Measurements from ENCODE around the gene CKMT2. TPM values are rescaled to one million over a fixed set of nuclear protein-coding genes. Genes with fewer than 3 reads are reported as not detected.

Gene CKMT2
- not detected for total RNA-seq

DNA sequence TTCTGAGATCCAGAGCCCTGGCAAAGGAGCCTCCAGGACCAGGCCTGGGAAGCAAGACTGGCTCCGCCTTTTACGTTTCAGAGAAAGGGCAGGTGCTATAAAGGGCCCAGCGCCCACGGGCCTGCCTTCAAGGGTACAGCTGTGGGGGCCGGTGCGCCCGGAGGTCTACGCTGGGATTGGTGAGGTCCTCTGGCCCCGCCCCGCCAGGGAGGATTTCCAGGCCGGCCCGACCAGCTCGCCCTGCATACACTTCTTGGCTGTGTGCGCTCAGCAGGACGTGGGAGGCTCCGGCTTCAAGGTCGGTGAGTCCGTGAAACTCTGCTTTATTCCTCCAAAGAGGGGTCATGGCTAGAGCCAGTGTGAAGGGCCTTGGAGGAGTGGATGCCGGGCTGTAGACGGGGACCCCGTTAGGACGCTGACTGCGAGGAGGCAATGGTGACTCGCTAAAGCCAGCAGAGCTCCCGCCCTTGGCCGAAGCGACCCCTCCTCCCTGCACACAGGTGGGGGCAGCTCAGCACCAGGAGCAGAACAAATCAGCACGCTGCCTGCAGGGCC, at the start of gene CKMT2:
CKMT2 (plus strand) TSS at position 243 of the 555 bp plus-strand sequence. CDS start 17,811 bp downstream, outside the sequence.
- CTCF ChIA-PET, result interaction anchor here (0.6 kb wide), 1 partner anchor 51 kb away, joined by 6 read pairs; no protein-coding TSS in a partner anchor
- POLR2A ChIA-PET, result no interaction called here

DNA sequence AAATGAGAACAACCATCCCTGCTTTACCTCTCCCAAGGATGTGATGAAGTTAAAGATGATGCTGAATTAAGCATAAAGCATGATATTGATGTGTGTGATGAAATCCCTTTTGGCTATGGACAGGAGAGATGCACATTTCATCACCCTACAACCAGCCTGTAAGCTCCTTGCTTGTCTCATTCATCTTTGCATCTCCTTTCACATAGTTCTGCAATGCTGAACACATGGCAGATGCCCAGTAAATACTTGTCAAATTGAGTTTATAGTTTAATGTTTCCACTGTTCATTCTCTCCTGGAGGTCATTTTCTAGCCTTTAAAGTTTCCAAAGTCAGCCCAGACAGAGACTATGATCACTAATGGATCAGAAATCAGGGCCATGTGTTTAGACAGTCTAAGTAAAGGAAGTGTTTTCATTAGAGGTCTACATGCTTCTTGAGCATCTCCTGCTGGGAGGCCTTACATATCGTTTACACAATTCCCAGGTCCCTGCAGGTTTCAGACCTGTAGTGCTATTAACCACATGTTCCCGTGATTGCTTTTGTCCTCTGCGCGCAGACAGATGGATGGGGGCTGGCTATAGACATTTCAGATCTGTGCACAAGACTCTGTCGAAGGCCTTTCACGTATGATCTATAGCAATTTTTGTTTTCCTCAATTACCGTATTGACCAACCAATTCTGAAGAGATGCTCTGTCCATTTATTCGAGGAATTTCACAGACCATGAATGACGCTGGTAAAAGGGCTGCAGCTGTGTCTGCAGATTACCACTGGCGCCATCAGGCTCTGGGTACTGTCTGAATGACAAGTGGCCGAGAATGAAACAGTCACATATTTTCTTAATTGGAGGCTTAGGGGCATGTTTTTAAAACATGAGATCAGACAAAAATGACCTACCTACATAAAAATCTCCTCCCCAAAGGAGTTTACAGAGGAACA, 49.0 kb upstream of the CKMT2 start:
- ChIA-PET POLR2A (no interaction called here), CTCF (interaction anchor here (0.6 kb wide), 1 partner anchor 16 kb away, joined by 3 read pairs; no protein-coding TSS in a partner anchor)

DNA sequence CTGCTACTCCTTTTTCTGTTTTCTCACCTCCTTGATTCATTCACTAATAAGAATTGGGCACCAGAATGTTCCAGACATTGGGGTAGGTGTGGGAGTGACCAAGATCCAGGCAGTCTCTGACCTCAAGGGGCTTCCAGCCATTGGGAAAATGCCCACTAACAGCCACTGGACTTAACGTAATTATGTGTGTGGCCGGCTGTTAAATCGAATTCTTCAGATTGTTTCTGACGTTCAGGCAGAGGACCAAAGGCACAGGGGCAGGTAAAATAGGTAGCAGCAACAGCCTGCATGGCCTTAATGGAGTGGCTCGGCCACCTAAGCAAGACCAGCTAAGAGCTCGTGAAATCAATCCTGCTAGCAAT, 48.4 kb upstream of the CKMT2 start:
- ChIA-PET POLR2A (no interaction called here), CTCF (interaction anchor here (0.6 kb wide), 1 partner anchor 15 kb away, joined by 3 read pairs; no protein-coding TSS in a partner anchor)

DNA sequence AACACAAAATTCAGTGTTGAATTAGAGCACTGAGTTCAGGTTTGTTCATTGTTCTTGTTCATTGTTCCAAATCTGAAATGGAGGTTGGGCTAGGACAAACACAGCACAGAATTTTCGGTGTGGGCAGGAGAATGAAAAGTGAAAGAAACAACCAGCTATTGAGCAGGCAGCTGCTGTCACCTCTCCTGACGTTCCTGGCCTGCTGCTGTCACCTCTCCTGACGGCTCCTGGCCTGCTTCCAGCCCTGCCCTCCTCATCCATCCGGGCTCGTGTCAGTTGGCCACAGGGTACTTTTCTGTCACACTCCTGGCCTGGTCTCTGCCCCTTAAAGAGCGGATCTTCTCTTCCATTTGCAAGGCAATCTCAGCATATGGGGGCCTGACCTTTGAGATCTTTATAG, 45.2 kb upstream of the CKMT2 start:
- CTCF ChIA-PET, result no interaction called here

DNA sequence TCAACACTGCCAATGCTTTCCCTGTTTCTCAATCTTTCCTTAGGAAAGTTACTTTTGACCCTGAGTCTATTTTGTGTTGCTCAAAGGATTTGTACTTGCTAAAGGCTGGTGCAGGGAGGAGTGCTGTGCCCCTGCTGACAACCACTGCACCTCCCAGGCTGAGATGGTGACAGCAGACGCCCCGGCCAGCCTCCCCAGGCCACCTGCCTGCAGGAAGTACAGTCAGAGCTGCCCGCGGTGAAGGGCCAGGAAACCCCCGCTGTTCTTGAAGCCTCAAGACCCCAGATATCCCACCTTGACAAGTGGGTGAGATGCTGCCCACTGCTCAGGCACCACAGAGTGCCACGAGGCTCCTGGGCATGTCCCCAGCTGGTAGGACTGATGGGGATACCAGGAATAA, 44.2 kb upstream of the CKMT2 start:
- POLR2A ChIA-PET, result no interaction called here
- CTCF ChIA-PET, result no interaction called here

More for the DNA sequence above, 45.2 kb upstream of the CKMT2 start:
- POLR2A ChIA-PET, result no interaction called here

DNA sequence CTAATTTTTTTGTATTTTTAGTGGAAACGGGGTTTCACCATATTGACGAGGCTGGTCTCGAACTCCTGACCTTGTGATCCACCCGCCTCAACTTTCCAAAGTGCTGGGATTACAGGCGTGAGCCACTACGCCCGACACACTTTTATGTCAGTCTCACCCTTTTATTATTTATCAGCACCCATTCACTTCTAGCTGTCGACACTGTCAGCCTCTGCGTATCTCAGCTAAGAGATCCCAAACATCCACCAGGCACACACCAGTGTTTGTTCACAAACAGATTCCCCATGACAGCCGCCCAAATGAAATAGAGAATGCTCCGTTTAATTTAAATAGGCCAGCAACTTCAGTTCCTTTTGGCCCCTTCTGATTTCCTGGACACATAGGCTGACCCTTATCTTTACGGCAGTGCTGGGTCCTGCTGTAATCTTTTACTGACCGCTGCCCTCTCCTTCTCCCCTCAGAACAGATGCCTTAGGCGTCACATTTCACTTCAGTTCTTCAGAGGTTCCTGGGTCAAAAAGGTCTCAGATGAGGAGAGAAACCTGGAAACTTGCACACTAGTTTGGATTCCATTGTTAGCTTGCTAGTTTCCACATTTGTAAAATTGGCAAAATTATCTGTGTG, 43.1 kb upstream of the CKMT2 start:
- ChIA-PET CTCF (interaction anchor here (0.6 to 0.7 kb wide), 2 partner anchors 425 to 1000 kb away, joined by 3 read pairs; no protein-coding TSS in a partner anchor), POLR2A (no interaction called here)

DNA sequence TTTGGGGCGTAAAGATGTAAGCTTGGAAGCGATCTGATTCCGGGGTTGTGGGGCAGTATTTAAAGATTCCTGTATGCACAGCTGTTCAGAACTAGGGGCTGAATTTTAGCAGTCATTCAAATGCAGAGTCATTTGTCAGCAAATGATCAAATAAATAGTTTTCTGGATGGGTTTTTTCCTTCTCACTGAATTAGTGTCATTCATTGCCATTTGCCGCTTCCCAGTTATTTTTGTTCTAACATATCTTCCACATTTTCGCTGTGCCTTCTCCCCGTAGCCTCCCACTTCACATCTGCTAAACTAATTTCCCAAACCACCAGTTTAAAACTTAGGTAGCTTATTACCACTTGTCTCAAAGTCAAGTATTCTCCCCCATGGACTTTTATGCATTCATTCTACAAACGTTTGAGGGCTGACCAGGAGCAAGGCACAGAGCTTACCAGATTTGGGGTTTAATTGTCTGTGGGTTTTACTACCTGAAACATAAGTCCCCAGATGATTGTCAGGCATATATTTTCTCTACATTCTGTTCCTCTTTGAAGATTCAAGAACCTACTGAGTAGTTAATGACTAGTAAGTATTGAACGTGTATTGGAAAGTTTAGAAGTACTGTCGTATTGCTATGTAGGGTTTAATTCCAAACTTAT, 41.3 kb upstream of the CKMT2 start:
- POLR2A ChIA-PET, result no interaction called here
- CTCF ChIA-PET, result interaction anchor here (0.6 to 1.1 kb wide), 2 partner anchors 412 to 520 kb away, joined by 3 read pairs; no protein-coding TSS in a partner anchor

DNA sequence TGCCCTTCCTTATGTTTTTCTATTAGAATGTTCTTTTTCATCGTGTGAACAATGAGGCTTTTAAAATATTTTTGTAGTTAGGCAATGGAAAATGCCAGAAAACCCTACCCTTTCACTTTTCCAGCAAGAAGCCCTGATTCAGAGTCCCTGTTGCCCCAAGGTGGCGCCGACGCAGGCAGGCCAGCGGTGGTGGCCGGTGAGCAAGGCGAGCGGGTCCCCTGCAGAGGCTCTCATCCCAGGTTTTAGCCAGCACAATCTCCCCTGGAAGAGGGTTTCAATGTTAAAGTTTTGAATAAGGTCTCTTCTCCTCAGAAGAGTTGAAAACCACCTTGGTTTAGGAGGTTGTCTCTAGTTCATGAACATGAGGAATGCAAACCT, 40.8 kb upstream of the CKMT2 start:
- CTCF ChIA-PET, result no interaction called here

DNA sequence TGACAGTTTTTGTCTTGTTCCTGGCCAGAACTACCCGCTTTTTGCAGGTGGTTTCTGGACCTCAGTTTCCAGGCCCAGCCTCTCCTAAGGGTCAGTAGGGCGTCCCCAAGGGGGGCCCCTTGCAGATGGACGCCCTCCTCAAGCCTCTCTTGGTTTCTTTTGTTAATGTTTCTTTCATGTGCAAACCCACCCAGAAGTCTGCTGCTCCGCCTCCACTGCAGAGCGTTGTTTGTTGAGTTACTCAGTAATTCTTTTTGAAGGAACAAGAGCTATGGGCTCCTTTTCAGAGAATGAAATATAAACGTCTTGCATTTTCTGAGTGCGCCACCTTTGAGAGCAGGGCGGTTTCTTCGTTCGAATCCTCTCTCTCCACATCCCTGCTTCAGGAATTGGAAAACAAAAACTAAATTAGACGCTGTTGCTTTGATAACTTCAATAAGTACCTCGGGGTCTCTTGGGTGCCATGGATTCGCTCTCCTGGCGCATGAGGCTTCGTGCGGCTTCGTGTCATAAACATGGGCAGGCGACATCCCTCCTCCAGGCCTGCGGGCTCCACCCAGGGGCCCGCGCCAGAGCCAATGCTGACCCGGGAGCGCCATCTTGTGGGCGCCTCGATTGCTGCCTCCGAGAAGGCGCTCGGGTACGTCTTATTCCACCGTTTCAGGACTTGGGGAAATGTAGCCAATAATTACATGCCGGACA, 38.3 kb upstream of the CKMT2 start:
- ChIA-PET POLR2A (interaction anchor here (0.7 kb wide), 1 partner anchor 102 kb away, joined by 6 read pairs; no protein-coding TSS in a partner anchor), CTCF (interaction anchor here (0.7 to 2.2 kb wide), 12 partner anchors 9 to 509 kb away, joined by 3 to 8 read pairs (median 4); no protein-coding TSS in a partner anchor)

More for the DNA sequence above, 40.8 kb upstream of the CKMT2 start:
- POLR2A ChIA-PET, result no interaction called here

DNA sequence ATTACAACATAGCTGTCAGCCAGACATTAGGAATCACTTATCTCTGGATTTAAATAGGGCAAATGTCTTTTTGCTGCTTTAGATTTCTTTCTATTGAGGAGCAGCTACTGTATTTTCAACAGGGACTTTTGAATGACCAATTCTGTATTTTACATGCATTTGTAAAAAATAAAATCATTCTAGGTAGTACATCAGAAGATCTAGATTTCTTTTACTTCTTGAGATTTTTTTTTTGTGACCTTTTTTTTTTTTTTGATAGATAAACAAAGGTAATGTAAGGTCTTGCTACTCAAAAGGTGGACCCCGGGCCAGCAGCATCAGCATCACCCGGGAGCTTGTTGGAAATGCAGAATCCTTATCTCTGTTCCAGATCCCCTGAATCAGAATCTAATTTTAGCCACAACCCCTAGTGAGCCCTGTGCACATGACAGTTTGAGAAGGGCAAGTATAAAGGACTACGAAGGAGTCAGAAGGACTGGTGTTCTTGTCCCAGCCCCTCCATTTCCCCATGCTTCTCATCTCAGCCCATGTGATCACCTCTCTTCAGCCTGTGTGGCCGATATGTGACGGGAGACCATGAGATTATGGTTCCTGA, 37.7 kb upstream of the CKMT2 start:
- POLR2A ChIA-PET, result interaction anchor here (0.7 kb wide), 1 partner anchor 102 kb away, joined by 6 read pairs; no protein-coding TSS in a partner anchor
- CTCF ChIA-PET, result interaction anchor here (0.7 to 2.2 kb wide), 13 partner anchors 10 to 509 kb away, joined by 3 to 8 read pairs (median 4); no protein-coding TSS in a partner anchor

DNA sequence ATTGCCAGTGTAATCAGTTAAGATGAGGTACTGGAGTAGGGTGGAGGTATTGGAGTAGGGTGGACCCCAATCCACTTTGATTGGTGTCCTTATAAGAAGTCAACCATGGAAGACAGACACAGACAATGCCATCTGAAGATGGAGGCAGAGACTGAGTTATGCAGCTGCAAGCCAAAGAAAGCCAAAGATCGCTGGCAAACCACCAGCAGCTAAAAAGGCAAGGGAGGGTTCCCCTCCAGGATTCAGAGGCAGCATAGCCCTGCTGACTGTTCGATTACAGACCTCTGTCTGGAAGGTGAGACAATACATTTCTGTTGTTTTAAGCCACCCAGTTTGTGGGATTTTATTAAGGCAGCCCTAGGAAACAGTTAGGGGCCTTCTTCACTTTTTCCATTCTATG, 30.5 kb upstream of the CKMT2 start:
- CTCF ChIA-PET, result no interaction called here
- POLR2A ChIA-PET, result no interaction called here

DNA sequence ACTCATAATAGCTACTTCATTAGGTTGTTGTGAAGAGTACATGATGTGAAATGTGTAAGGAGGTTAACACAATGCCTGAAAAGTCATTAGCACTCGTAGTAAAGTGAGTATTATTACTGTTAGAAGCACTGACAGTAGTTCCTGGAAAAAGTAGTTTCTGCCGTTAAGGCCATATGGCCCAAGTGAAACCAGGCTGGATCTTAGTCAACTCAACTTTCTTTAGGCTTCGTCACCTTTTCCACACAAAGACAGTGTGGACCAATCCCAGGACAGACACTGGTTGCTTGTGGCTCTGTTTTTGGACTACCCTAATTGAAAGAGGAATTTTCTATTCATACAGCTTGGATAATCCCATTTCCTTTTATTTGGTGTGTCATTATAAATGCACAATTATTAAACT, 29.4 kb upstream of the CKMT2 start:
- POLR2A ChIA-PET, result no interaction called here

DNA sequence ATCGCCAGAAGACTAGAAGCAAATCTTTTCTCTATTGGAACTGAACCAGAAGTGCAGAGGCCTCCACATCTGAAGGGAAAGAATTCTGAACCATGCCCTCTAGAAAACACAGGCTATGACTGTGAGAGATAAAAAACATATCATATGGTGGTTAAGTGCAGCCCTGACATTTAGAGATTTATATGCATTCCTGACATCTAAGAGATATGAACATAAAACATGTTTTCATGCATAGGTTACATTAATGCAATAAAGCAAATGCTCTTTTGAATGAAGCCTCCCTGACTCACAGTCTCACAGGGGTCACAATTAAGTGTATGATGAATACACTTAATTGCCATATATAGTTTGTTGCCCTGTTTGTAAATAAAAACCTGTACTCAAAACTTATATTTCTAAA, 28.9 kb upstream of the CKMT2 start:
- POLR2A ChIA-PET, result no interaction called here
- CTCF ChIA-PET, result no interaction called here

More for the DNA sequence above, 29.4 kb upstream of the CKMT2 start:
- CTCF ChIA-PET, result no interaction called here

DNA sequence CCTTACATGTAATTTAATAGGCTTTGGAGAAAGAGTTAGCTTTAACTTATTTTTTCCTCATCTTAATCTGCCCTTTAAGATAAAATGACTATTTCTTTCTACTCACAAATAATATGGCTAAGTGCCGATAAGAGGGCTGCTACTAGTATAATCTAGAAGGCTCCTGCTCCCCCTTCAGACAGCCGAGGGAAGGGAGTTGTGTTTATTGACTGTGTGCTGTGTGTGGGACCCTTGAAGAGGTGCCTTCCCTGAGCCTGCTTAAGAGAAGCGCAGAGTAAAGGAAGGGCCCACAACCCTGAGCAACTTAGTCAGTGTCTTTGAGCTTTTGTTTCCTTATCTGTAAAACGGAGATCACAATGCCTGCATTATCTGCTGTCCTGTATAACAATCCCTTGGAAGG, 28.1 kb upstream of the CKMT2 start:
- CTCF ChIA-PET, result no interaction called here
- POLR2A ChIA-PET, result no interaction called here

DNA sequence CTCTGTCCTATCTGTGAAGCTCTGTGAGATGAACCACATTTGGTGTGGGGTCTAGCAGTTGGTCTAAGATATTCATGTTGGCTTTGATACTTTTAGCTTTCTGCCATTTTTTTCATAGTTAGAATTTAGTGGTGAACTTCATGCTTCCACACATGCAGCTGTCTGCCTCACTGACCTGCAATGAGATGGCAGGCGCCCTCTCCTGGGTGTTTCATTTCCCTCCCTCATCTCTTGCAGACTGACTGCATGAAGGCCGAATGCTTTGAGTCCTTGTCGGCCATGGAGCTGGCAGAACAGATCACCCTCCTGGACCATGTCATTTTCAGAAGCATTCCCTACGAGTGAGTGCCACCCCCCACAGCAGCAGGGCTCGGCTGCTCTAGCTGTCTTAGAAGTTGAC, 26.1 kb upstream of the CKMT2 start:
- ChIA-PET CTCF (interaction anchor here (1.4 kb wide), 1 partner anchor 12 kb away, joined by 7 read pairs; no protein-coding TSS in a partner anchor), POLR2A (no interaction called here)

DNA sequence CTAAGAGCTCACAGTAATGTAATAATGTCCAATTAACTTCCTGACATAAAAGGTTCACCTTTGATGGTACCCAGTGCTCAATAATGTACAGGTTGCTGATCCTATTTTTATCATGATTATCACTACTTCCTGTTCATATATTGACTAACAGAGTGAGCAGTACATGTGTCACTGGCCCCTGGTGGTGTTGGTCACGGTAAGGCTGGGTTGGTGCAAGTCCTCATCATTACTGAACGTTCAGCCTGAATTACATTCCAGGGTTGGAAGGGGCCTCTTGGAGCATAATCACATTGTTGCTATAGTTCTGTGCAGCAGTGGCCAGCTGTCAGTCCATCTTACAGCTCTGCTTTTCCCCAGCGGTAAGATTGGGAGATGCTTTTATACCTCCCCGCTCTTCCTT, 24.2 kb upstream of the CKMT2 start:
- POLR2A ChIA-PET, result no interaction called here
- CTCF ChIA-PET, result interaction anchor here (0.6 kb wide), 1 partner anchor 40 kb away, joined by 4 read pairs; no protein-coding TSS in a partner anchor

DNA sequence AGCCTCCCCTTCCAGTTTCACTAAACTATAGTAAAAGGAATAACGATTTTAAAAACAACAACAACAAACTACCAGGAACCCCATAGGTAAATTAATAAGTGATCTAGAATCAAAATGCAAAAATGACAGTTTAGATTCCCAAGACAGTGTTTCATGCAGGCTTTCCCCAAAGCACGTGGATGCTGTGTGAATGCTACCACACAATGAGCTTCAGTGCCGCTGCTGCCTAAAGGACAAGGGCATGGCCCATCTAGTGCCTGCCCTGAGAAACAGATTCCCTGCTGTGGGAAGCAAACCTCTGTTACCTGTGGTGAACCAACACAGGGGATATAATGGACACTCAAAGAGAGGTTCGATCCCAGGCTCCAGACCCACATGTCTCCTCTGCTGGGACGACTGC, 23.7 kb upstream of the CKMT2 start:
- POLR2A ChIA-PET, result no interaction called here
- CTCF ChIA-PET, result no interaction called here

DNA sequence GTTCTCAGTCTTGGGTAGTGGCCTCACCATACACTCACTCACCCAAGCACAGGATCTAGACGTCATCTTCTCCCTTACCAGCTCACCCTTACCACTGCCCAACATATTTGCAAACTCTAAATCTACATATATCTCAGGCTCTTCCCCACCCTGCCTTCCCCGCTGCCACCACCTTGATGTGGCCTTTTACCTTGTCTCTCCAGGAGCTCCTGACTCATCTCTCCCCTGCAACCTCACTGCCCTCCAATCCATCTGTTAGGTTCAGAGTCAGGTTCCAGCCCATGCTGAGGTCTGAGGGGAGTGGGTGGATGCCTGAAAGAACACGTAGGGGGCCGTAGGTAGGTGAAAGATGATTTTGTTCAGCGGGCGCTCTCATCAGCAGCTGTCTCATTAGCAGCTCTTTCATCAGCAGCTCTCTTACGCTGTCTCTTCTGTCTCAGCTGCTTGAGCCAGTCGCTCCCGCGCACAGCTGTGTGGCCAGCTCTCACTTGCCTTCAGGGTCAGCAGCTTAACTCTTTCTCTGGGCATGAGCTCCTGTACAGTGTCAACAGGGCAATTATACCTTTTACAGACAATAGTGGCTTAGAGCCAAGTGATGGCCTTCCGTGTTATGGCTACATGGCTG, 23.1 kb upstream of the CKMT2 start:
- ChIA-PET POLR2A (no interaction called here), CTCF (no interaction called here)
